Liver (tissue), 9 donors: ENCODE data around the gene CUL3. TPM values are rescaled to one million over a fixed set of nuclear protein-coding genes. Genes with fewer than 3 reads are reported as not detected.
"Not testable (repeated sequence)": the region's sequence is repeated elsewhere in the genome, so short reads cannot be mapped to it uniquely, and the experiment has no call there.

Source experiments
- DNase-seq: peaks from one replicate; pipeline ENCODE4 v3.0.0-alpha.2; 2017; ENCODE audit warnings: low spot score
- H3K27ac ChIP-seq, 2 donors: one replicate each; pipeline ENCODE4 v1.7.0; 2013; ENCODE audit warnings: inconsistent platforms in 2 of 2, low read length in 2 of 2, control low read depth in 1 of 2, low read depth in 1 of 2, mild to moderate bottlenecking in 1 of 2
- H3K27me3 ChIP-seq, 4 donors: one replicate each; pipeline versions ENCODE4 v1.6.1 to v1.7.0; 2013; ENCODE audit warnings: low read length in 3 of 4, inconsistent platforms in 1 of 4, mild to moderate bottlenecking in 1 of 4, moderate library complexity in 1 of 4; ENCODE audit not compliant: control insufficient read depth in 4 of 4, insufficient read depth in 4 of 4
- H3K36me3 ChIP-seq, 4 donors: one replicate each; pipeline versions ENCODE4 v1.6.1 to v1.7.0; 2013; ENCODE audit warnings: low read length in 3 of 4, mild to moderate bottlenecking in 3 of 4, low read depth in 1 of 4, moderate library complexity in 1 of 4; ENCODE audit not compliant: control insufficient read depth in 4 of 4, insufficient read depth in 3 of 4
- H3K4me1 ChIP-seq, 4 donors: one replicate each; pipeline versions ENCODE4 v1.6.1 to v1.7.0; 2013; ENCODE audit warnings: low read length in 3 of 4, mild to moderate bottlenecking in 3 of 4, moderate library complexity in 1 of 4; ENCODE audit not compliant: control insufficient read depth in 4 of 4, insufficient read depth in 4 of 4
- H3K4me3 ChIP-seq, 3 donors: one replicate each; pipeline versions ENCODE4 v1.6.1 to v1.7.0; 2013; ENCODE audit warnings: low read length in 3 of 3, control low read depth in 1 of 3, low read depth in 1 of 3, mild to moderate bottlenecking in 1 of 3
- H3K9ac ChIP-seq, 2 donors: one replicate each; pipeline ENCODE4 v1.7.0; 2013; ENCODE audit warnings: low read length in 2 of 2, mild to moderate bottlenecking in 2 of 2, moderate library complexity in 2 of 2, control low read depth in 1 of 2, low read depth in 1 of 2
- H3K9me3 ChIP-seq, 4 donors: one replicate each; pipeline versions ENCODE4 v1.6.1 to v1.7.0; 2013; ENCODE audit warnings: low read length in 3 of 4; ENCODE audit not compliant: control insufficient read depth in 4 of 4
- ATF3 ChIP-seq: IDR thresholded peaks from 2 replicates; pipeline ENCODE4 v1.6.1; 2016; ENCODE audit warnings: antibody characterized with exemption
- CTCF ChIP-seq: fragments of 150-350 bp; IDR thresholded peaks from 2 replicates; pipeline ENCODE4 v1.5.1; 2017; ENCODE audit warnings: improper control_type of control experiment, low read depth, low read length; ENCODE audit not compliant: missing input control
- EGR1 ChIP-seq, 2 donors: IDR thresholded peaks; 2 replicates each; pipeline ENCODE4 v1.6.1; 2016 to 2018; ENCODE audit warnings: antibody characterized with exemption in 2 of 2, low read depth in 2 of 2
- FOXA1 ChIP-seq: IDR thresholded peaks from 2 replicates; pipeline ENCODE4 v1.6.1; 2016; ENCODE audit warnings: antibody characterized with exemption
- FOXA2 ChIP-seq: IDR thresholded peaks from 2 replicates; pipeline ENCODE4 v1.6.1; 2016; ENCODE audit warnings: antibody characterized with exemption
- GABPA ChIP-seq, 2 donors: IDR thresholded peaks in 1 of 2; conservative IDR thresholded peaks in 1 of 2; 2 replicates each; pipeline ENCODE4 v1.6.1; 2016; ENCODE audit warnings: antibody characterized with exemption in 2 of 2, mild to moderate bottlenecking in 1 of 2, moderate library complexity in 1 of 2
- HNF4A ChIP-seq, 2 donors: conservative IDR thresholded peaks; 2 replicates each; pipeline ENCODE4 v1.6.1; 2016; ENCODE audit warnings: antibody characterized with exemption in 2 of 2, mild to moderate bottlenecking in 2 of 2
- HNF4G ChIP-seq: IDR thresholded peaks from 2 replicates; pipeline ENCODE4 v1.6.1; 2016; ENCODE audit warnings: antibody characterized with exemption
- JUND ChIP-seq, 2 donors: IDR thresholded peaks; 2 replicates each; pipeline ENCODE4 v1.6.1; 2016; ENCODE audit warnings: antibody characterized with exemption in 2 of 2
- MAX ChIP-seq: IDR thresholded peaks from 2 replicates; pipeline ENCODE4 v1.6.1; 2016; ENCODE audit warnings: antibody characterized with exemption
- NR2F2 ChIP-seq: IDR thresholded peaks from 2 replicates; pipeline ENCODE4 v1.6.1; 2016; ENCODE audit warnings: antibody characterized with exemption
- RAD21 ChIP-seq, 2 donors: IDR thresholded peaks; 2 replicates each; pipeline ENCODE4 v1.6.1; 2016; ENCODE audit warnings: antibody characterized with exemption in 2 of 2, mild to moderate bottlenecking in 2 of 2
- REST ChIP-seq: IDR thresholded peaks from 2 replicates; pipeline ENCODE4 v1.6.1; 2016; ENCODE audit warnings: antibody characterized with exemption, mild to moderate bottlenecking
- RXRA ChIP-seq, 2 donors: IDR thresholded peaks; 2 replicates each; pipeline ENCODE4 v1.6.1; 2017 to 2018; ENCODE audit warnings: antibody characterized with exemption in 2 of 2, mild to moderate bottlenecking in 1 of 2
- SP1 ChIP-seq: IDR thresholded peaks from 2 replicates; pipeline ENCODE4 v1.6.1; 2018; ENCODE audit warnings: antibody characterized with exemption, mild to moderate bottlenecking
- TAF1 ChIP-seq: conservative IDR thresholded peaks from 2 replicates; pipeline ENCODE4 v1.6.1; 2016; ENCODE audit warnings: antibody characterized with exemption, mild to moderate bottlenecking
- YY1 ChIP-seq: IDR thresholded peaks from 2 replicates; pipeline ENCODE4 v1.6.1; 2016; ENCODE audit warnings: antibody characterized with exemption, mild to moderate bottlenecking
- ZBTB33 ChIP-seq: IDR thresholded peaks from 2 replicates; pipeline ENCODE4 v1.6.1; 2016; ENCODE audit warnings: antibody characterized with exemption
- WGBS: extraction: QIAGEN DNeasy Blood & Tissue Kit; methylation state at CpG from one replicate; pipeline ENCODE4 v1.1.7; 2013; 5-methylcytosine and 5-hydroxymethylcytosine counted together
- polyA plus RNA-seq, 2 donors: library from polyadenylated mRNA; stranded (reverse) in 1 of 2; unstranded in 1 of 2; fragments of 200-250 nt in 1 of 2; fragments of >200 nt in 1 of 2; fragmentation: Nextera tagmentation in 1 of 2; extraction: Ambion mirVana in 1 of 2; gene quantifications; one replicate each; pipeline versions ENCODE4 v1.2.1 to v1.2.3, GENCODE V29; 2013 to 2015
- total RNA-seq, 2 donors: library from RNA; depleted of rRNA; stranded (reverse); fragments of >200 nt; gene quantifications; one replicate each; pipeline ENCODE4 v1.2.3, GENCODE V29; 2014
- donor health status: healthy.
- donor health status: healthy.
- donor health status: healthy.
- donor health status: healthy.
- donor health status: healthy.

Gene CUL3
- total and polyA plus RNA-seq, 4 donors, result 24.7 to 48.9 (median 33.1) TPM

- H3K9me3 ChIP-seq, result no peaks in the 10 kb centered on the region
- no peaks in the 10 kb centered on the region for H3K27me3 ChIP-seq
- TF ChIP-seq FOXA1 (no peak), NR2F2 (no peak)
- WGBS, result 35% methylated on average over 2 of the region's 2 CpGs
- H3K36me3 ChIP-seq, result peaks cover 0 to 3% (median 0%) of the 10 kb centered on the region in 4 donors
- H3K4me3 ChIP-seq, result no peak overlapping the region
- H3K9ac ChIP-seq, result no peak overlapping the region
- peaks cover 12 to 41% (median 21%) of the 10 kb centered on the region in 4 donors for H3K4me1 ChIP-seq
- no peak for DNase-seq
- no peak overlapping the region for H3K27ac ChIP-seq
These were observed 60.5 kb downstream of the CUL3 start for GRCh38 chr2:224524657-224525056.

GRCh38 chr2:224523626-224524577 lies 61.3 kb downstream of the CUL3 start:
- H3K27me3 ChIP-seq, result no peaks in the 10 kb centered on the region
- 82% methylated on average over 6 of the region's 6 CpGs for WGBS
- no peak for DNase-seq
- peak overlapping the region in 1 of 2 donors; percentile 23 for H3K27ac ChIP-seq
- H3K4me3 ChIP-seq, result no peak overlapping the region
- peaks cover 12 to 43% (median 24%) of the 10 kb centered on the region in 4 donors for H3K4me1 ChIP-seq
- H3K36me3 ChIP-seq, result no peaks in the 10 kb centered on the region
- no peak overlapping the region for H3K9ac ChIP-seq
- TF ChIP-seq FOXA1 (no peak), FOXA2 (no peak), TAF1 (no peak), MAX (no peak), ZBTB33 (no peak), GABPA (IDR thresholded peaks at IDR 0.05 in 1 of 2, conservative IDR thresholded peaks at IDR 0.05 in 1 of 2) (no peak), YY1 (no peak), ATF3 (no peak), NR2F2 (no peak), CTCF (no peak), HNF4A (conservative IDR thresholded peaks at IDR 0.05) (no peak), RXRA (IDR thresholded peaks at IDR 0.05) (no peak), RAD21 (IDR thresholded peaks at IDR 0.05) (no peak), EGR1 (IDR thresholded peaks at IDR 0.05; ENCODE audit: low read depth in 2 of 2) (no peak), HNF4G (no peak), REST (no peak), SP1 (no peak), JUND (IDR thresholded peaks at IDR 0.05) (no peak)
- no peaks in the 10 kb centered on the region for H3K9me3 ChIP-seq

- H3K9me3 ChIP-seq, H3K36me3 ChIP-seq, H3K27me3 ChIP-seq, DNase-seq, H3K4me3 ChIP-seq, H3K27ac ChIP-seq, H3K9ac ChIP-seq: not testable (repeated sequence)
- WGBS, result 93% methylated on average over 10 of the region's 10 CpGs
- peaks cover 12 to 39% (median 18%) of the 10 kb centered on the region in 4 donors for H3K4me1 ChIP-seq
These were observed 62.7 kb downstream of the CUL3 start for GRCh38 chr2:224522483-224522882.
